HG02884 (cell line): ENCODE results near the gene ATP2B2.

ENCODE experiments used
- ATAC-seq: cut with Tn5 transposase; IDR thresholded peaks from one replicate; pipeline ENCODE4 v1.9.1; 2021; ENCODE audit warnings: mild to moderate bottlenecking, moderate library complexity; ENCODE audit not compliant: unreplicated experiment

Gene ATP2B2

DNA sequence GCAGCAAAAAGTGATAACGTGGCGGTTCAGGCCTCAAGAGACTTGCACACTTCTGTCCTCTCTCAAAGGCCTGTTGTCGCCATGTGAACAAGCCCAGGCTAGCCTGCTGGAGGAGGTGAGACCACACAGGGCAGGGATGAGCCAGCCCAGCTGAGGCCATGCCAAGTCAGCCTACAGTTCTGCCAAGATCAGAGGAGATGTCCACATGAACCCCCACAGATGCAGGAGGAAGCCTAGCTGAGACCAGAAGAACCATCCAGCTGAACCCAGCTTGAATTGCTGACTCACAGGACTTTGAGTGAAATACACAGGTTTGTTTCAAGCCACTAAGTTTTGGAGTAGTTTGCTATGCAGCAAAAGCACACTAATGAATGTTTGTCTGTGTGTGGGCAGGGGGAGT, 134.2 kb downstream of the ATP2B2 start:
- ATAC-seq: no peak

DNA sequence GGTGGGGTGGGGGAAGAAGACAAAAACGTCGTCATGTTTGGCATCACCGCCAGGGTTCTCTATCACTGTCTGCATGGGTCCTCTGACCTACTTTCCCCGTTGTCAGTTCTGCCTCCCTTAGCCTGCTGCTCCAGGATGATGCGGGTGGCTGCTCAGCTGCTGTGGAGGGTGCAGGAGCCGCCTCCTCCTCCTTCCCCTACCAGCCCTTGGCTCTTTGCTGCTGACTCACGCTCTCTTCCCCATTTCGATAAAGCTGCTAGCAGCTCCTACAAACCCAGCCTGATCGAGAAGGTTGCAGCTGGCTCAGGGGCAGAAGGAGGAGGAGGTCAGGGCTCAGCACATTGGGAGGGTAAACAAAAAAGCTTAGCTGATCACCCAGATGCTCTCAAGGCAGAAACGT, 135.0 kb downstream of the ATP2B2 start:
- ATAC-seq: no peak

DNA sequence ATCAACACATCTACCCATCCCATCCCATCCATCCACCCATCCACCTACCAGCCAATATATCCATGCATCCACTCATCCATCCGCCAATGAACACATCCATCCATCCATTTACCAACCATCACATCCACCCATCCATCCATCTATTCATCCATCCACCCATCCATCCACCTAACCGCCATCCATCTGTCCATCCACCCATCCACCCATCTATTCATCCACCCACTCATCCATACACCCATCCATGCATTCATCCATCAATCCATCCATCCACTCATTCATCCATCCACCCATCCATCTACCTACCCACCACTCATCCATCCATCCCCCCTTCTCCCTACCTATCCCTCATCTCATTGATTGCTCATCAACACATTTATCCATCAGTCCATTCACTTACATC, 136.9 kb downstream of the ATP2B2 start:
- ATAC-seq: no peak

DNA sequence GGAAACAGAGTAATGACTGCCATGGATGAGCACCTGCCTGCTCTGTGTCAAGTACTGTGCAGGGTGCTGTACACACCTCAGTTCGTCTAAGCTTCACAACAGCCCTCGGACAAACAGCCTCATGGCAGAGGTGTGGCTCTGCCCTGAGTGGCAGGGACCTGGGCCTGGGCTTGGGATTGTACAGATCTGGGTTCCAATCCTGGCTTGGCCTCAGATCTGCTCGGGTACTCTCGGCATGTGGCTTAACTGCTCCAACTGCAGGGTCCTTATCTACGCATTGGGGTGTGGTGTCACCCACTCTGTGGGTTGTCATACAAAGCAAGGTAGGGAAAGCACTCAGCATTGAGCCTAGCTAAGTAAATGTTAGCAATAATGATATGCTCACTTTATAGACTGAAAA, 137.9 kb downstream of the ATP2B2 start:
- ATAC-seq: no peak

DNA sequence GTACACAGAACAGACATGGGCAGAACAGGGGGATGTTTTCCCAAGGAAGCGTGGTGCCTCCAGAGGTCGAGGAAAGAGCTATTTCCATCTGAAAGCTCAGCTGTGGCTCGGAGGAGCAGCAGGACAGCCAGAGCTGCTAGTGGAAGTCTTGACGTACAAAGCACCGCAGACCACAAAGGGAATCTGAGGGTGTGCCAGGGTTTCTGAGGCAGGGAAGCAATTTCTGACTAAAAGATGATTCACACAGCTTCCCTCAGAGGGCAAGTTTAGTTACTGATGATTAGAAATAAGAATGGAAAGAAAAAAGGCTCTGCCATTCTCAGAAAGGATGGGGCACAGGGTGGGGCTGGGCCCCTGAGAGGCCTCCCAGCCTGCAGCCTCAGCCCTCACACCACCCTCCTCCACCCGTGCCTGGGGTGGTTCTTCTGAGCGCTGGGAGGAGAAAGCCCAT, 138.7 kb downstream of the ATP2B2 start:
- no peak for ATAC-seq

DNA sequence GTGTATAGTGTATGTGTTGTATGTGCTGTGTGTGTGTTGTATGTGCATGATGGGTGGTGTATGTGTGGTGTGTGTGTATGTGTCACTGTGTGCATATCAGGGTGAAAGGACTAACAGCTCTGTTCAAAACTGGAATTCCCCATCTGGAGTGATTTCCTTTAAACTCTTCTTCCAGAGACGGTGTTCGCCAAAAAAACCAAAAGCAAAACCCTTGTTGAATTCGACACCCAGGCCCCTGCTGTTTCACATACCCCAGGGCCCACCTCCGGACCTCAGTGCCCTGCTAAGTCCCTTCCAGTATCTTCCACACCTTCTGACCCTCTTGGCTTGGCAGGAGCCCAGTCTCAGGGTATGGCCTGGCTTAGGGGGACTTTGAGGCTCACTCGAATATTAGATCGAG, 139.6 kb downstream of the ATP2B2 start:
- ATAC-seq: no peak

DNA sequence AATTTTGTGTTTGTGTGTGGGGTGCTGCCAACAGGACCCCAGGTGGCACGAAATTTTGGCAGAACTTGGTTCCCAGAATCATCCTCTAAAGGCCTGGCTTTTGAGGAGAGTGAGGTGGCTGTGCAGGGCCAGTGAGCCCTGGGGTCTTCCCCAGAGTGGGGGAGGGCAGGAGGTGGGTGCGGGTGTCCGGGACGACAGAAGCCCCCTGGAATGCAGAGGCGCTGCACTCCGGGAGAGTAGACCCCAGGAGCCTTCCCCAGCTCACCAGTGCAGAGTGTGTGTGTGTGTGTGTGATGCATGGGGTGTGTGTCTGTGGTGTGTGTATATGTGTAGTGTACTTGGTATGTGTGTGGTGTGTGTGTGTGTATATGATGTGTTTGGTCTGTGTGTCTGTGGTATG, 140.1 kb downstream of the ATP2B2 start:
- no peak for ATAC-seq

DNA sequence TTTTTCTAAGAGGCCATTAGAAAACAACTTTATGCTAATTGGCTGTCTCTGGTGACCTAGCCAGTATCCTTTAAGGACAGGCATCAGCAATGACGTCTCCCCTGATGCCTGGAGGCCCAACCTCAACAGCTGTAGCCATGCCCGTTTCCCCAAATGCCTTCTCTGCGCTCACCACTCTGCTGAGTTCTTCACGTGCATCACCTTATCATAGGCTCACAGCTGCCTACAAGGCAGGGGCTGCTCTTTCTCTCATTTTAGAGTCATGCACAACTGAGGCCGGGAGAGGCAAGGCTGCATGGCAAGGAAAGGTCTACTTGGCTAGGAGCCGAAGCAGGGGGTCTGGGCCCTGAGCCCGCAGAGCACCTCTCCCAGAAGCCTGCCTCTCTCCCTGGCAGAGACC, 140.6 kb downstream of the ATP2B2 start:
- no peak for ATAC-seq

DNA sequence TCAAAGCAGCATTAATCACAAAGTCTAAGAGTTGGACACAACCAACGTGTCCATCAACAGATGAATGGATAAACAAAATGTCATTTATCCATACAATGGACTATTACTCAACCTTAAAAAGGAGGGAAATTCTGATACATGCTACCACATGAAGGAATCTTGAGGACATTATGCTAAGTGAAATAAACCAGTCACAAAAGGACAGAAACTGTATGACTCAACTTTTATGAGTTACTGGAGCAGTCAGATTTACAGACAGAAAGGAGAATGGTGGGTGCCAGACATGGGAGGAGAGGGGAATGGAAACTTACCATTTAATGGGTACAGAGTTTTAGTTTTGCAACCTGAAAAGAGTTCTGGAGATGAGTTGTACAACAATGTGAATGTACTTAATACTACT, 141.5 kb downstream of the ATP2B2 start:
- ATAC-seq: no peak

DNA sequence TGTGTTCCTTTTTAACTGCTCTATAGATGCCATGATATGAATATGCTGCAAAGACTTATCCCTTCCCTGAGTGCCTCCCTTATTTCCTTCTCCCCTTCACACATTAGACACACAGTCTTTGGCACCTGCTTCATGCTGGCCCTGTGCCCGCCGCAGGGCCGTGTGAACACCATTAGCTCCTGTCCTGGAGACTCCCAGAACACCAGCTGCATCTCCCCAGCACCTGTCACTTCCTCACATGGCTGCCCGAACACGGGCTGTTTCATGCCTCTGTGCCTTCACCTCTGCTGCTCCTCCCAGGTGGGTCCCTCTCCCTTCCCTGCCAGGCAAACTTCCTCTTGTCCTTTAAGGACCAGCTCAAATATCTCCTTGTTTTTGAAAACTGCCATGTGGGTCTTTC, 144.0 kb downstream of the ATP2B2 start:
- no peak for ATAC-seq

DNA sequence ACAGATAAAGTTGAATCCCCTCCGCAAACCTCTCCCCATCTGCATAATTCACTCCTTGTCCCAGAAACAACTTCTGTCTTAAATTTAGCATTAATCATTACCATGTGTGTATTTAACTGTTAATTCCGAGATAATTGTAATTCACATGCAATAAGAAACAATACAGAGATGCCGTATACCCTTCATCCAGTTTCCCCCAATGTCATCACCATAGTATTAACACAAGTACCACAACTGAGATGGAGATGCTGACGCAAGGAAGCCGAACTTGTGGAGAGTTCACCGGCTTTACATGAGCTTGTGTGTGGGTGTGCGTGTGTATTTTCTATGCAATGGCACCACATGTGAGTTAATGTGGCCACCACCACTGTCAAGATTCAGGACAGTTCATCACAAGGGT, 144.9 kb downstream of the ATP2B2 start:
- ATAC-seq: no peak

DNA sequence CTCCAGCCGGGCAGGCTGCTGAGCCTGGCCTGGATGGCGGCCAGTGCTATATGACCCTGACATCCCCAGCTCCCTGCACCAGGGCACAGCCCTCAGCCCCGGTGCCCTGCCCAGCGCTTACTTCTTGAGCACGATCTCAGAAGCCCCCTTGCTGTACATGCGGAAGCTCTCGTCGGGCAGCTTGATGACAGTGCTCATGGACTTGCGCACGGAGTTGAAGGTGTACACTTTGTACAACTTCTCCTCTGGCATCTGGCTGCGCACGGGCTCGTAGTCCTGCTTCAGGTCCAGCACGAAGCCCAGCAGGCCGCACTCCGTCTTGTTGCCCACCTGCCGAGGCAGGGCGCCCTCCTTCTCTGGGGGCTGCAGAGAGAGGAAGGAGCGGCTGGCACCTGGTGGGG, 145.6 kb downstream of the ATP2B2 start:
- no peak for ATAC-seq

DNA sequence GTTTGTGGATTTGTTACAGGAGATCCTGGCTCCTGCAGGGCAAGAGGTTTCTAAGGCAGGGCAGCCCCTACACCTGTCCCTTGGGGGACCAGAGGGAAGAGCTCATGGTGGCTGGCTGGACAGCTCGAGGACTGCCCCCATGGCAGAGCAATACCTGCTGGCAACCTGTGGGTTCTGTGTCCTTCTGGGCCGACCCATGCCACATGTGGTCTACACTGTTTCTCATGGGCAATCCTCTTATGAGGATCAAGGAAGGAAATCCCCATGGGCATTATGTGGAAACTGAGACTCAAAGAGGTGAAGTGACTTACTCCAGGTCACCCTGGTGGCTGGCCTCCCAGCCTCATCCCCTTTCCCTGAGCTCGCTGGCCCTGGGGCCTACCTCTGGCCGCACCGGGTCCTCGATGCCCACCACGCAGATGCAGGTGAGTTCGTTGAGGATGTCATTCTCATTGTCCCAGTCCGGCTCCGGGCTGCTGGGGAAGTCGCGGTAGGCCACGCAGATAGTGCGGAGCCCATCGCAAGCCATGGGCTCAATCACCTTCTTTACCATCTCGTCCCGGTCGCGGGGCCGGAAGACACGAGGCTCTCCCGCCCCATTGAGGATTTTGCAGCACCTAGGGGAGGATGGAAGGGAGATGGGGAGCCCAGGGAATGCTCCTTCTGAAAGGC, 146.9 kb downstream of the ATP2B2 start:
- ATAC-seq: no peak

DNA sequence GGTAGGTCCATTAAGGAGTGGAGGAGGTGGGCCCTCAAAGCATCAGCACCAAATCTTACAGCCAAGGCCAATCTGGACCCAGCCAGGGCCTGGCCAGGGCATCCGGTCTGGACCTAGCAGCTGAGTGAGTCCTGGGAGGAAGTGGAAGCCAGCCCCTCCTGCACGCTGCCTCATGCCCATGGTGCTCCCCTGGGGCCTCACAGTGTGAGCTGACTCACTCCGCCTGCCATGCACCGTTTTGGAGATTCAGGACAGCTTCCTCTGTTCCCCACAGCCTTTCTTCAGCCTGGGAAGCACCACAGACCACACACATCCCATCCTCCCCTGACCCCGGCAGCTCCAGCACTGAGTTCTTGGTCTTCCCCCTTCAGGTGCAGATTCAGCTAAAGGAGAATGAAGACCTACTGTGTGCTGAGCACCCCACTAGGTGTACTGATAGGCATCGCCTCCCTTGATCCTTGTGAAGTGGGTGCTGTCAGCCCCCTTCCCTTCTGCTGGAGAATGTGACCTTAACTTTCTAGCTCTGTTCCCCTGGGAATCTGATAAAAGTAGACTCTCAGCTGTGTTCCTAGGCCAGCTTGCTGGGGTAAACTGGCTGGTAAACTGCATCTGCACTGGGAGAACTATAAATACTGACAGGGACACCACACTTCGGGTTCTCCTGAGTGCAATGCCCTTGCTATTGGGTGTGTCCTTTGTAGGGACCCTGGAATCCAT, 147.6 kb downstream of the ATP2B2 start:
- ATAC-seq: no peak

DNA sequence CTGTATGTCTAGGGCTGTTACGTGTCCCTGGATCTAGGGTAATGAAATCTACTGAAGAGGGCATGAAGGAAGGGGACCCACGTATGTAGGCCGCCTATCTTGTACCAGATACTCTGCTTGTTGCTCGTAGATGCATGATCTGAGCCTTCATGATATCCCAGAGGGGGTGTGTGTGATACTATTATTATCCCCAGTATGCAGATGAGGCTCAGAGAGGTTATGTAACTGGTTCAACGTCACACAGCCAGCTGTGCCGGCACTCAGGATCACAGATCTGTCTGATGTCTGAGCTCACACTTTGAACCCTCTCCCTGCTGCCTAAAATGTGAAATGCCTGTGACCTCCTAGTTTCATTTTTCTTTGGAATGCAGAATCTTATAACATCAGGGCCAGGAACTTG, 148.3 kb downstream of the ATP2B2 start:
- no peak for ATAC-seq

DNA sequence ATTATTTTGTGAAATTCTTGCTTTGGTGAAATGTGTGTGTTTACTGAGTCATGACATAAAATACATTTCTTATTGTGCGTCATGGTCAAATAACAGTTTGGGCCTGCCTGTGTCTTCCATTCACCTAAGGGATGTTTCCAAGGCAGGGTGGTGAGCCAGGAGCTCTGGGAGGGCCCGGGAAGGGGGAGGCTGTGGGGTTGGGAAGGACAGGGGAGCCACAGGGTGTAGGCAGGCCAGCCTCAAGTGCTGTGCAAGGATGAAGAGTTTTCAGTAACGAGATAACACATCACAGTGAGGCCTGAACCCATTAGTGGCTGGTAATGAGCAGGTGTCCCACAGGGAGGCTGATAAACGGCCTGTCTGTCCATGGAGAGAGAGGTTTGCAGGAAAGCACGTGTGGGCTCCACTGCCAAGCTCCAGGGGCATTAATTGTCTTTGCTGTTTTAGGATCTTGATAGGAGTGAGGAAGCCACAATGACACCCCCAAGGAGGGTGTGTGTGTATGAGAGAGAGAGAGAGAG, 148.9 kb downstream of the ATP2B2 start:
- no peak for ATAC-seq

DNA sequence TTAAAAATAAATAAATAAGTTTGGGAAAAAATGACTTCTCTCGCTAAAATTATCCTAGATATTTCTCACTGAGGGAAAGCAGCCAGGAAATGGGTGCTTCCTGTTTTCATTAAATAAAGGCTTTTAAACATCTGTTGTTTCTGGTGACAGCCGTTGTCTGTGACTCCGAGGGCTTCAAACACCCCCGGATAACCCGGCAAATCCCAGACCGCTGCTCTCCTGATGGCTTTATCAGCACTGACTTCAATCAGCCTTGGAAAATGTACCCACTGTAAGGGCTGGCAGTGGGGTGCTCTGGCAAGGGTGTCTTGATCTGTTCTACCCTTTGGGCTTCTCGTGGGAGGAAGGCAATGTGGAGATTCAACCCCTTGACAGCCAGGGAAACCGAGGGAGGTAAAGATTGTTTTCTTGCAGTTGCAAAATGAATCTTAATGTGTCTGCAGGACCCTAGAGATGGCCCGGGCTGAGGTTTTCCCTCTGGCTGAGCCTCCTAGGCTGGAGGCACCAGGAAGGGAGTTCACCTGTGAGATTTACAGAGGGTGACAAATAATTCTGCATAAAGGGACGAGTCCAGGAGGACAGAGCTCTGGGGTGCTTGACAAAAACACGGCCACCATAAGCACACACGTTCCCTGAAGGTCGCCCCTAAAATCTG, 150.9 kb downstream of the ATP2B2 start:
- no peak for ATAC-seq

DNA sequence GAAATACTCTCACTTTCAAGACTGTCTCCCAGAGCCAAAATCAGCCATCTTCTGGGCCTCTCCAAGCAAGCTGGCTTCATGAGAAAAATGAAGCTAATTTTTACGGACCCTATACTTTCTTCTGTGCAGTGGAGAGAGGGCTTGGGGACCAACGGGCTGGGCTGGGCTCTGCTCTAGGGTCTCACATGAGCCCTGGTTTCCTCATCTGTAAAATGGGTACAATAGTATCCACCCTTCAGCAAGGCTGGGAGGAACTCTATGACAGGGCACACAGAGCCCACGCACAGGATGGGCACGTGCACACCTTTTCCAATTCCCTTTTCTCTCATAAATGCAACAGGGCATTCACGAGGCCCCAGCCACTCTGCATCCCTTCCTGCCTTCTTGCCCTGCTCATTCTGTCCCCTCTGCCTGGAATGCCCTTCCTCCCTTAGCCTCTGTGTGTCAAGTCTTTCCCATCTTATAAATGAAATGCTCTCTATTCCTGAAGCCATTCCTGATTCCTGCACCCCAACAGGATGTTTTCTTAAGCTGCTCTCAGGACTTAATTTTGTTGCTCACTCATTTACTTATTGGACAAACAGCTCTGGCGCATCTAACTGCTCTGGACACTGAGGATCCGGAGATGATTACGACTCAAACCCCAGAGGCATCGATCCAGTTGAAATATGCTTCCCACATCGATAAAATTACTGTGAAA, 151.6 kb downstream of the ATP2B2 start:
- no peak for ATAC-seq

DNA sequence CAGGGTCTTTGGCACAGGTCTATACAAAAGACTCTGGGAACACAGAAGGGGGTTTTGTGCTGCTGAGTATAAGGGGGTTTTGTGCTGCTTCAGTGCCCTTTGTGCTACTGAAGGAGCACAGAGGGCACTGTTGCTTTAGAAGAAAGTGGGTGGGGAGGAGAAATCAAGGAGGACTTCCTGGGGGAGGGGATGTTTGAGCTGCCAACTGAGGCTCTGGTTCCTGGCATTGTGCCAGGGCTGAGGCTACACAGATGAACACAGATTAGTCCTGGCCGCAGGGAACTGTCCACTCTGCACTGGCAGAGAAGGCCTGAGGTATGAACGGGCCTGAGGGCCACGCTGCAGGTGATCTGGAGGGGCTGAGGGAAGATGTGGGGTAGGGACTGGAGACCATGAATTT, 152.2 kb downstream of the ATP2B2 start:
- no peak for ATAC-seq

DNA sequence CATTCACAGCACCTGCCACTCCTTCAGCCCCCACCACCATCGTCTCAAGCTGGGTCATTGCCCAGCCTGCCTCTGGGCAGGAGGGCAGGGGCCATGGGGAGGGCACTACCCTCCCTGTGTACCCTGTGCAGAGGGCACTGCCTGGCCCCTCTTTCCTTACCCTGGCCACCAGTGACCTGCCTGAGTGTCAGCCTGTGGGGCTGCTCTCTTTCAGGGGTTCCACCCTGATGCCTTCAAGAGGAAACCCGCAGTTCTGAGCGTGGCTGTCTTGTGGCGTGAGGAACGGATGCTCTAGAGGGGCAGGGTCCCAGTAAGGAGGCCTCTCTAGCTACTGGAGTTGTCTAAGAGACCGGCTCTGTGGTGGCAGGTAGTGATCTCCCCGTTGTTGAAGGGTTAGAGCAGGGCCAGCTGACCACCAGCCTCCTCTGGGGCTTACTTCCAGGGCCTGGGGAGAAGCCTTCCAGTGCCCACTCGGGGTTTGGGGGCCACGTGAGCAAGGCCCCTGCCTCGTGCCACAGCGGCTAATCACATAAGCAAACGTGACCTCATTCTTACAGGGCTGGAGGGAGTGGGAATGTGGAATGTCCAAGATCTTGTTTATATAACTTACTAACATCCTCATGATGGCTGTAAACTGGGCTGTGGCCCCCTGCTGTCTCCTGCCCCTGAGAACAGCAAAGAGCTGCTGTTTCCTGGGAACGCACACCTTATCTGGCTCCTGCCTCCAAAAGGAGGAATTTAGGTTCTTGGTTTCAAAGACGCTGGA, 153.1 kb downstream of the ATP2B2 start:
- ATAC-seq: no peak
